Upper lobe of left lung (tissue), 6 donors: ENCODE measurements around the gene PLEK. TPM values are rescaled to one million over a fixed set of nuclear protein-coding genes. Genes with fewer than 3 reads are reported as not detected.

Experiments used
- ATAC-seq, 2 donors: fragments of 200-7000 bp; cut with Tn5 transposase; one replicate each; pipeline ENCODE4 v1.9.1; 2022; ENCODE audit warnings: mild to moderate bottlenecking in 2 of 2, moderate library complexity in 2 of 2; ENCODE audit not compliant: low FRiP score in 2 of 2
- DNase-seq, 2 donors: peaks; one replicate each; pipeline ENCODE4 v3.0.0-alpha.2; 2019 to 2020
- H3K27ac ChIP-seq, 4 donors: fragments of 200-600 bp; sonication (generic); one replicate each; pipeline ENCODE4 v1.5.1; 2016 to 2019
- H3K27me3 ChIP-seq, 4 donors: fragments of 200-600 bp; sonication (generic); one replicate each; pipeline ENCODE4 v1.5.1; 2017 to 2019
- H3K36me3 ChIP-seq, 4 donors: fragments of 200-600 bp; sonication (generic); one replicate each; pipeline ENCODE4 v1.5.1; 2016 to 2019
- H3K4me1 ChIP-seq, 4 donors: fragments of 200-600 bp; sonication (generic); one replicate each; pipeline ENCODE4 v1.5.1; 2018 to 2019
- H3K4me3 ChIP-seq, 4 donors: fragments of 200-600 bp; sonication (generic); one replicate each; pipeline ENCODE4 v1.5.1; 2017 to 2019; ENCODE audit warnings: mild to moderate bottlenecking in 2 of 4, moderate library complexity in 1 of 4
- H3K9me3 ChIP-seq, 4 donors: fragments of 200-600 bp; sonication (generic); one replicate each; pipeline ENCODE4 v1.5.1; 2018 to 2019
- EP300 ChIP-seq, 4 donors: sonication (generic); formaldehyde crosslinking; IDR thresholded peaks; one replicate each; pipeline ENCODE4 v1.5.1; 2017; ENCODE audit warnings: antibody characterized with exemption in 4 of 4, control low read depth in 2 of 4
- POLR2A ChIP-seq, 4 donors: fragments of 450-650 bp; IDR thresholded peaks; one replicate each; pipeline ENCODE4 v1.5.1; 2016 to 2017; ENCODE audit warnings: antibody characterized with exemption in 4 of 4, mild to moderate bottlenecking in 2 of 4
- POLR2AphosphoS5 ChIP-seq, 2 donors: sonication (generic); formaldehyde crosslinking; IDR thresholded peaks; one replicate each; pipeline ENCODE4 v1.5.1; 2017; ENCODE audit warnings: antibody characterized with exemption in 2 of 2
- WGBS, 2 donors: methylation state at CpG; one replicate each; pipeline ENCODE4 v1.1.5; 2017 to 2018; 5-methylcytosine and 5-hydroxymethylcytosine counted together
- total RNA-seq, 6 donors: library from RNA; depleted of rRNA in 4 of 6; stranded (reverse); fragments of >200 nt in 4 of 6; gene quantifications; one replicate each; pipeline versions ENCODE4 v1.1.0 to v1.2.1, GENCODE V29; 2016 to 2021
- TF ChIP-seq, protein P1 (sequence below), 6 experiments: fragments of 450-650 bp in 4 of 6; fragments of 200-600 bp in 2 of 6; sonication (generic) in 2 of 6; IDR thresholded peaks; one replicate each; pipeline ENCODE4 v1.5.1; 2016 to 2019; ENCODE audit warnings: antibody characterized with exemption in 6 of 6
- donor health status: DM: no; HTN: no; CAD: no; lungs with moderate emphysema.
- donor health status: DM: no; HTN: yes; CAD: no; lungs with severe emphysema.

PLEK gene
- total RNA-seq, 6 donors from 2014 or later, result 12.4 to 45.6 (median 17.0) TPM

DNA sequence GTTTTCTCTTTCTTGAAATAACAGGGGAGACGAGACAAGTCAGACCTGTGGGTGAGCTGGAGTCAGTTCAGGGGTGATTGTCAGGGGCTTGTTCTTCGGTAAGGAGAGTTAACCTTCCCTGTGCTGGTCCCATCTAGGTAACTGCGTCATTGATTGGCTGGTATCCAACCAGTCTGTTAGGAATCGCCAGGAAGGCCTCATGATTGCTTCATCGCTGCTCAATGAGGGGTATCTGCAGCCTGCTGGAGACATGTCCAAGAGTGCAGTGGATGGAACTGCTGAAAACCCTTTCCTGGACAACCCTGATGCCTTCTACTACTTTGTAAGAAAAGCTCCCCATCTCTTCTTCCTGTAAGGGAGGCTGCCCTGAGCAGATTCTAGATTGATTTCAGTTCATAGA lies 21.3 kb downstream of the PLEK start:
- H3K4me3 ChIP-seq, result no peak overlapping the region
- ATAC-seq (no peak), DNase-seq (no peak)
- H3K4me1 ChIP-seq, result peaks cover 3 to 12% (median 5%) of the 10 kb centered on the region in 4 donors
- no peaks in the 10 kb centered on the region for H3K9me3 ChIP-seq
- peak overlapping the region in 3 of 4 donors; percentile 52 to 72 (median 52) for H3K27ac ChIP-seq
- TF ChIP-seq, protein P1, sequence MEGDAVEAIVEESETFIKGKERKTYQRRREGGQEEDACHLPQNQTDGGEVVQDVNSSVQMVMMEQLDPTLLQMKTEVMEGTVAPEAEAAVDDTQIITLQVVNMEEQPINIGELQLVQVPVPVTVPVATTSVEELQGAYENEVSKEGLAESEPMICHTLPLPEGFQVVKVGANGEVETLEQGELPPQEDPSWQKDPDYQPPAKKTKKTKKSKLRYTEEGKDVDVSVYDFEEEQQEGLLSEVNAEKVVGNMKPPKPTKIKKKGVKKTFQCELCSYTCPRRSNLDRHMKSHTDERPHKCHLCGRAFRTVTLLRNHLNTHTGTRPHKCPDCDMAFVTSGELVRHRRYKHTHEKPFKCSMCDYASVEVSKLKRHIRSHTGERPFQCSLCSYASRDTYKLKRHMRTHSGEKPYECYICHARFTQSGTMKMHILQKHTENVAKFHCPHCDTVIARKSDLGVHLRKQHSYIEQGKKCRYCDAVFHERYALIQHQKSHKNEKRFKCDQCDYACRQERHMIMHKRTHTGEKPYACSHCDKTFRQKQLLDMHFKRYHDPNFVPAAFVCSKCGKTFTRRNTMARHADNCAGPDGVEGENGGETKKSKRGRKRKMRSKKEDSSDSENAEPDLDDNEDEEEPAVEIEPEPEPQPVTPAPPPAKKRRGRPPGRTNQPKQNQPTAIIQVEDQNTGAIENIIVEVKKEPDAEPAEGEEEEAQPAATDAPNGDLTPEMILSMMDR (IDR thresholded peaks at IDR 0.05), result no peak
- TF ChIP-seq EP300 (IDR thresholded peaks at IDR 0.05) (no peak), POLR2A (IDR thresholded peaks at IDR 0.05) (no peak), POLR2AphosphoS5 (IDR thresholded peaks at IDR 0.05) (no peak)
- WGBS, 2 donors, result 85 to 86% methylated on average over 4 to 5 of the region's 5 CpGs
- peaks cover 0 to under 1% (median 0%) of the 10 kb centered on the region in 4 donors for H3K36me3 ChIP-seq
- no peaks in the 10 kb centered on the region for H3K27me3 ChIP-seq

DNA sequence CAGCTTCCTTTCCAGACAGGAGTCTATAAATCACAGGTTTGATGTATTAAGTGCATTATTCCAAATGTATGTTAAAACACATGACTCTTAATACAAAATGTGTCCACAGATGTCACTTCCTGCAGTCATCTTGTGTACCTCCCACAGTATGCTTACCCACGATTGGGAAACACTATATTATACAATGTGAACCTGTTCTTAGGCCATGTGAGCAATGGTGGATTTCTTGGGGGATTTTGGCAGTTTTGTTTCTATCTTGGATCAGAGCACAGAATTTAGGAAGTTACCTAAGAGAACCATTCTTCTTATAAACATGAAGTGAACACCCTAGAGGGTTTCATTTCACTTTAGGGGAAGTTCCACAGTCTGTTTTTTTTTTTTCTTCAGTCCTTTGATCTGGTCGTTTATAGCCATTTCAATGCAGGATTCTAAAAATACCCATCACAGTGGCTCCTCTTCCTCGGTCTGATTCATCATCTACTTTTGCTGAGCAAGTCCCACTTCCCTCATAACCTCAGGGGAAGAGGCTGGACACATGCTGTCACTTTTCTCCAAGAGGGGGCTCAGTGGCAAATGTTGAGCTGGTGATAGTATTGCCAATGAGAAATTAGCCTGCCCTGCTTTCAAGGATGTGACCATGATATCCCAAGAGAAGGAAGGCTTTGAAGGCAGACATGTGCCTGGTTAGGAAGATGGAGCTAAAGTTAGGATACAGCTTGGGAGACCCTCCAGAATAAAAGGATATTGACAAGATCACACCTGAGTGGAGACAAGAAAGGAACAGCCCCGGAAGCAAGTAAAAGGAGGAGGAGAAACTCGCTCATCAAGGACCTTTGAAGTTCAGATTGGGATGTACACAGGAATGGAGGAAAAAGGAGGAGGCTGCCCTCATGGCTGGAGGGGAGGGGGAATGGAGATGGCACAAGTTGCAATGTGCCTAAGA lies 22.6 kb downstream of the PLEK start:
- H3K27ac ChIP-seq, result peak overlapping the region; percentile 52 to 72 (median 54)
- ATAC-seq, result peak; percentile 34 to 51
- WGBS, 2 donors, result 42 to 45% methylated on average over 5 of the region's 5 CpGs
- peaks cover 3 to 12% (median 5%) of the 10 kb centered on the region in 4 donors for H3K4me1 ChIP-seq
- no peaks in the 10 kb centered on the region for H3K27me3 ChIP-seq
- no peaks in the 10 kb centered on the region for H3K36me3 ChIP-seq
- no peaks in the 10 kb centered on the region for H3K9me3 ChIP-seq
- no peak overlapping the region for H3K4me3 ChIP-seq
- DNase-seq, result no peak
- TF ChIP-seq POLR2A (IDR thresholded peaks at IDR 0.05) (no peak), POLR2AphosphoS5 (IDR thresholded peaks at IDR 0.05) (peak in 1 of 2 donors; percentile 25)

DNA sequence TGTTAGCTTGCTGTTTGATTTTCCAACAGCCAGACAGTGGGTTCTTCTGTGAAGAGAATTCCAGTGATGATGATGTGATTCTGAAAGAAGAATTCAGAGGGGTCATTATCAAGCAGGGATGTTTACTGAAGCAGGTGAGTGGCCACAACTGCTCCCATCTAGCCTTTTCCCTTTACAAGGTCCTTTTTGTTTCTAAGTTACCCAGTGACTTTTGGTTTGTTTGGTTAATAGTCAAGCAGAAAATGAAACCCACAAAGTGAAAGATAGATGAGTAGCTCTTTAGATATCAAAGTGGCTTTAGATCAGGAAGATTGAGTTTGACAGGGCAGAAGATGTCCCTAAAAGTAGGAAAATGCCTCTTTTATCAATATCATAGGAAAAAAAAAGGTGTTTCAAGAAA lies 23.3 kb downstream of the PLEK start:
- no peak for DNase-seq
- TF ChIP-seq, protein P1 (IDR thresholded peaks at IDR 0.05), result no peak
- TF ChIP-seq EP300 (IDR thresholded peaks at IDR 0.05) (no peak), POLR2A (IDR thresholded peaks at IDR 0.05) (no peak), POLR2AphosphoS5 (IDR thresholded peaks at IDR 0.05) (no peak)
- H3K27me3 ChIP-seq, result no peaks in the 10 kb centered on the region
- H3K9me3 ChIP-seq, result no peaks in the 10 kb centered on the region
- H3K36me3 ChIP-seq, result no peaks in the 10 kb centered on the region
- ATAC-seq, result no peak
- no peak overlapping the region for H3K4me3 ChIP-seq
- peak overlapping the region in 3 of 4 donors; percentile 57 to 72 (median 65) for H3K27ac ChIP-seq
- H3K4me1 ChIP-seq, result peaks cover 3 to 12% (median 5%) of the 10 kb centered on the region in 4 donors

DNA sequence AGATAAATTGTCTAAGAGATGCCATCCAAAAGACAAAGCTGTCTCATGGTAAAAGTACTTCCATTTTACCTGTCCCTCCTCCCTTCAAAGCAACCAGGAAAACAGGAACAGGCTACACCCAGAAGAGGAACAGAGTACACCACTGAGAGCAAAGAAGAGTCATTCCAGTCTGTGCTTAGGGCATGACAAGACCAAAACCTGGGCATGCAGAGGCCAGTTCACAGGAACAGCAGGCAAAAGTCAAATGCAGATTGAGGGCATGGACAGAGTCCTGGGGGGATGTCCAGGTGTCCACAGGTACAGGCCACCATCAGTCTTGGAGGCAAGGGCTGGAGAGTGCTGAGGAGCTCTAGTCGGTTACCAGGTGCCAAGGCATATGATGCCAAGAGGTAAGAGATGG lies 23.7 kb downstream of the PLEK start:
- Histone ChIP-seq H3K9me3 (no peaks in the 10 kb centered on the region), H3K4me3 (no peak overlapping the region), H3K4me1 (peaks cover 3 to 12% (median 5%) of the 10 kb centered on the region in 4 donors), H3K27ac (peak overlapping the region in 2 of 4 donors; percentile 65 to 72), H3K36me3 (no peaks in the 10 kb centered on the region), H3K27me3 (no peaks in the 10 kb centered on the region)
- TF ChIP-seq EP300 (IDR thresholded peaks at IDR 0.05) (no peak), POLR2A (IDR thresholded peaks at IDR 0.05) (no peak), POLR2AphosphoS5 (IDR thresholded peaks at IDR 0.05) (no peak)
- TF ChIP-seq, protein P1 (IDR thresholded peaks at IDR 0.05), result no peak
- ATAC-seq, result no peak
- WGBS, 2 donors, result 90 to 94% methylated on average over 1 of the region's 1 CpG
- no peak for DNase-seq

DNA sequence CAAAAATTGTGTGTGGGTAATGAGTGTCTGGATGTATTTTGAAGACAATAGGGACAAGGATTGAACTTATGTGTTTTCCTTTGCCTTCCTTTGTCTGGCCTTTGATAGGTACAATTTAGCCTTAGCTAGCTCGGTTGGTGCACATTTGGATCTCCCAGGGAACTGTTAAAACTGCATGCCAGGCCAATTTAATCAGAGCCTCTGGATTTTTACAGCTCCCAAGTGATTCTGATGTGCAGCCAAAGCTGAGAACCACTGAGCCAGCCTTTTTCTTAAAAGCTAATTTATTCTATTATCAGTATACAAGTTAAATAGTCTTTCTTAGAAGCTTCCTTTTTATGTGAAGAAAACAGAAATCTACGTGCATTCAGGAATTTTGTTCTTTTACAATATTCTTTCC lies 25.0 kb downstream of the PLEK start:
- H3K9me3 ChIP-seq, result no peaks in the 10 kb centered on the region
- H3K27me3 ChIP-seq, result no peaks in the 10 kb centered on the region
- no peaks in the 10 kb centered on the region for H3K36me3 ChIP-seq
- peaks cover 3 to 12% (median 5%) of the 10 kb centered on the region in 4 donors for H3K4me1 ChIP-seq
- peak overlapping the region in 1 of 4 donors; percentile 62 for H3K27ac ChIP-seq
- no peak for TF ChIP-seq POLR2AphosphoS5 (IDR thresholded peaks at IDR 0.05)
- no peak for TF ChIP-seq POLR2A (IDR thresholded peaks at IDR 0.05)
- no peak for TF ChIP-seq EP300 (IDR thresholded peaks at IDR 0.05)
- TF ChIP-seq, protein P1 (IDR thresholded peaks at IDR 0.05), result no peak
- ATAC-seq (no peak), DNase-seq (no peak)
- H3K4me3 ChIP-seq, result no peak overlapping the region
- 75 to 79% methylated on average over 2 of the region's 2 CpGs for WGBS, 2 donors
